ENCODE data around the gene COPZ1. TPM values are rescaled to one million over a fixed set of nuclear protein-coding genes. Genes with fewer than 3 reads are reported as not detected.

Gene COPZ1
- total and polyA plus RNA-seq, 10 donors = 55.4 to 99.1 (median 80.5) TPM

GRCh38 chr12:54393207-54393609 lies 68.3 kb downstream of the COPZ1 start:
- Histone ChIP-seq H3K27me3 (replicated peaks in 1 of 7) (peaks cover 0 to 16% (median 0%) of the 10 kb centered on the region in 7 donors), H3K4me1 (peaks cover 0 to 64% (median 36%) of the 10 kb centered on the region in 6 donors), H3K9me3 (no peaks in the 10 kb centered on the region), H3K4me3 (no peak overlapping the region), H3K36me3 (peaks cover 0 to 39% (median 15%) of the 10 kb centered on the region in 6 donors), H3K27ac (peak overlapping the region in 2 of 8 donors; percentile 4 to 55)
- intact Hi-C loops (cut with DNase I; ENCODE audit: low total_unique reads) = no loop called here
- WGBS, 5 donors = 47 to 65% (median 61%) methylated on average over 6 of the region's 6 CpGs
- no peak for TF ChIP-seq POLR2AphosphoS5 (IDR thresholded peaks at IDR 0.05)
- no peak for TF ChIP-seq CTCF (IDR thresholded peaks at IDR 0.05 in 8 of 11, conservative IDR thresholded peaks at IDR 0.05 in 3 of 11)
- TF ChIP-seq POLR2A (IDR thresholded peaks at IDR 0.05) = no peak
- DNase-seq = no peak

GRCh38 chr12:54393743-54394142 lies 68.8 kb downstream of the COPZ1 start:
- Histone ChIP-seq H3K4me1 (peaks cover 0 to 58% (median 36%) of the 10 kb centered on the region in 6 donors), H3K27me3 (replicated peaks in 1 of 7) (peaks cover 0 to 16% (median 0%) of the 10 kb centered on the region in 7 donors), H3K4me3 (no peak overlapping the region), H3K27ac (peak overlapping the region in 2 of 8 donors; percentile 4 to 55), H3K9me3 (no peaks in the 10 kb centered on the region), H3K36me3 (peaks cover 0 to 44% (median 17%) of the 10 kb centered on the region in 6 donors)
- TF ChIP-seq POLR2AphosphoS5 (IDR thresholded peaks at IDR 0.05) (no peak), POLR2A (IDR thresholded peaks at IDR 0.05) (no peak), CTCF (IDR thresholded peaks at IDR 0.05 in 8 of 11, conservative IDR thresholded peaks at IDR 0.05 in 3 of 11) (no peak)
- WGBS, 5 donors = 38 to 57% (median 50%) methylated on average over 3 of the region's 3 CpGs
- no peak for DNase-seq
- intact Hi-C loops (cut with DNase I; ENCODE audit: low total_unique reads) = no loop called here

GRCh38 chr12:54394281-54394719 lies 69.4 kb downstream of the COPZ1 start:
- TF ChIP-seq CTCF (IDR thresholded peaks at IDR 0.05 in 8 of 11, conservative IDR thresholded peaks at IDR 0.05 in 3 of 11) (peak; percentile 22 to 83 (median 64)), POLR2A (IDR thresholded peaks at IDR 0.05) (no peak)
- 25 to 41% (median 34%) methylated on average over 4 of the region's 4 CpGs for WGBS, 5 donors
- Histone ChIP-seq H3K27me3 (replicated peaks in 1 of 7) (peaks cover 0 to 16% (median 0%) of the 10 kb centered on the region in 7 donors), H3K4me3 (no peak overlapping the region), H3K9me3 (no peaks in the 10 kb centered on the region), H3K27ac (peak overlapping the region in 1 of 8 donors; percentile 55), H3K4me1 (peaks cover 0 to 55% (median 36%) of the 10 kb centered on the region in 6 donors), H3K36me3 (peaks cover 0 to 50% (median 20%) of the 10 kb centered on the region in 6 donors)
- no peak for DNase-seq
- intact Hi-C loops (cut with DNase I; ENCODE audit: low total_unique reads) = no loop called here

- Histone ChIP-seq H3K9me3 (no peaks in the 10 kb centered on the region), H3K27ac (no peak overlapping the region), H3K27me3 (replicated peaks in 1 of 7) (peaks cover 0 to 16% (median 0%) of the 10 kb centered on the region in 7 donors), H3K4me1 (peaks cover 0 to 52% (median 32%) of the 10 kb centered on the region in 6 donors), H3K4me3 (no peak overlapping the region), H3K36me3 (peaks cover 0 to 57% (median 23%) of the 10 kb centered on the region in 6 donors)
- intact Hi-C loops (cut with DNase I; ENCODE audit: low total_unique reads) = no loop called here
- 90 to 100% (median 96%) methylated on average over 1 of the region's 1 CpG for WGBS, 5 donors
- no peak for TF ChIP-seq POLR2A (IDR thresholded peaks at IDR 0.05)
- no peak for DNase-seq
Measured at GRCh38 chr12:54394986-54395385, 70.1 kb downstream of the COPZ1 start.
